HTERT RPE-1 (cell line): Measurements from ENCODE around the gene COL4A1.
"Not testable (repeated sequence)": the region's sequence is repeated elsewhere in the genome, so short reads cannot be mapped to it uniquely, and the experiment has no call there.

Experiments used
- in situ Hi-C: fragments of 300-500 bp; cut with MboI; formaldehyde crosslinking; loops from 4 replicates; pipeline ENCODE4 v1.14.3; 2020; ENCODE audit warnings: low sequenced_read_pairs

COL4A1 gene

GRCh38 chr13:110324026-110324749, 17.2 kb upstream of the COL4A1 start:
- in situ Hi-C loops, result no loop called here

GRCh38 chr13:110323172-110323891, 16.4 kb upstream of the COL4A1 start:
- in situ Hi-C loops, result no loop called here

- in situ Hi-C loops, result no loop called here
Measured at GRCh38 chr13:110322828-110323171, 15.8 kb upstream of the COL4A1 start.

GRCh38 chr13:110322126-110322827, 15.3 kb upstream of the COL4A1 start:
- in situ Hi-C loops, result no loop called here

- in situ Hi-C loops, result not testable (repeated sequence)
Measured at GRCh38 chr13:110321573-110321972, 14.6 kb upstream of the COL4A1 start.

GRCh38 chr13:110320645-110321044, 13.7 kb upstream of the COL4A1 start:
- in situ Hi-C loops, result no loop called here

GRCh38 chr13:110319774-110320509, 13.0 kb upstream of the COL4A1 start:
- in situ Hi-C loops, result no loop called here

GRCh38 chr13:110319397-110319773, 12.4 kb upstream of the COL4A1 start:
- in situ Hi-C loops, result no loop called here

- in situ Hi-C loops, result no loop called here
Measured at GRCh38 chr13:110318920-110319319, 12.0 kb upstream of the COL4A1 start.

GRCh38 chr13:110317496-110318195, 10.7 kb upstream of the COL4A1 start:
- in situ Hi-C loops, result no loop called here

- in situ Hi-C loops, result no loop called here
Measured at GRCh38 chr13:110317093-110317492, 10.1 kb upstream of the COL4A1 start.

GRCh38 chr13:110316196-110316595, 9.2 kb upstream of the COL4A1 start:
- in situ Hi-C loops, result no loop called here

- in situ Hi-C loops, result no loop called here
Measured at GRCh38 chr13:110314516-110315245, 7.7 kb upstream of the COL4A1 start.

GRCh38 chr13:110313733-110314132, 6.8 kb upstream of the COL4A1 start:
- in situ Hi-C loops, result not testable (repeated sequence)

GRCh38 chr13:110313261-110313660, 6.3 kb upstream of the COL4A1 start:
- in situ Hi-C loops, result not testable (repeated sequence)

GRCh38 chr13:110312339-110313031, 5.5 kb upstream of the COL4A1 start:
- in situ Hi-C loops, result no loop called here

- in situ Hi-C loops, result no loop called here
Measured at GRCh38 chr13:110311443-110312338, 4.7 kb upstream of the COL4A1 start.
